H1 (cell line): Measurements from ENCODE around the gene OR2H1. TPM values are rescaled to one million over a fixed set of nuclear protein-coding genes. Genes with fewer than 3 reads are reported as not detected.

Experiments
- ASH2L ChIP-seq: fragments of 200-600, 300-600 bp; sonication (generic); IDR thresholded peaks from one replicate; pipeline ENCODE4 v1.7.1; 2017; ENCODE audit warnings: low read length
- BCL11A ChIP-seq, 2 experiments: IDR thresholded peaks; one replicate each; pipeline ENCODE4 v1.6.1; 2011; ENCODE audit warnings: low read depth in 2 of 2, low read length in 2 of 2, mild to moderate bottlenecking in 2 of 2
- MAFK ChIP-seq: IDR thresholded peaks from 2 replicates; pipeline ENCODE4 v1.6.1; 2012; ENCODE audit warnings: low read depth, mild to moderate bottlenecking, improper control_type of control experiment, low read length
- PHF8 ChIP-seq: fragments of 200-600 bp; sonication (generic); conservative IDR thresholded peaks from 2 replicates; pipeline ENCODE4 v1.7.1; 2012; ENCODE audit warnings: low read depth, mild to moderate bottlenecking, inconsistent platforms, low read length, moderate library complexity
- polyA plus RNA-seq, 7 experiments: library from polyadenylated mRNA; depleted of rRNA in 3 of 7; stranded (reverse) in 5 of 7; unstranded in 2 of 7; fragments of >200 nt in 5 of 7; fragments of 200-250 nt in 2 of 7; gene quantifications; 1 replicate in 5 of 7; 2 replicates in 1 of 7; 4 replicates in 1 of 7; pipeline versions ENCODE4 v1.2.1 to v1.2.3, GENCODE V29; 2011 to 2013; ENCODE audit warnings: missing spikeins in 2 of 7, mixed read lengths in 2 of 7
- total RNA-seq: library from RNA; stranded (reverse); fragmentation: NEBNext Ultra II Directional; extraction: Animal tissue kit (Norgen Biotek cat#: 25700); gene quantifications from 2 replicates; pipeline ENCODE4 v1.2.1, GENCODE V29; 2021
- TF ChIP-seq, protein P1 (sequence below): IDR thresholded peaks from 2 replicates; pipeline ENCODE4 v1.6.1; 2012; ENCODE audit warnings: low read length, inconsistent platforms

The OR2H1 gene
- total and polyA plus RNA-seq, 2 of the 8 experiments (the other 6 are each of a cell fraction or from before 2014, with no cell fraction given): not detected

DNA sequence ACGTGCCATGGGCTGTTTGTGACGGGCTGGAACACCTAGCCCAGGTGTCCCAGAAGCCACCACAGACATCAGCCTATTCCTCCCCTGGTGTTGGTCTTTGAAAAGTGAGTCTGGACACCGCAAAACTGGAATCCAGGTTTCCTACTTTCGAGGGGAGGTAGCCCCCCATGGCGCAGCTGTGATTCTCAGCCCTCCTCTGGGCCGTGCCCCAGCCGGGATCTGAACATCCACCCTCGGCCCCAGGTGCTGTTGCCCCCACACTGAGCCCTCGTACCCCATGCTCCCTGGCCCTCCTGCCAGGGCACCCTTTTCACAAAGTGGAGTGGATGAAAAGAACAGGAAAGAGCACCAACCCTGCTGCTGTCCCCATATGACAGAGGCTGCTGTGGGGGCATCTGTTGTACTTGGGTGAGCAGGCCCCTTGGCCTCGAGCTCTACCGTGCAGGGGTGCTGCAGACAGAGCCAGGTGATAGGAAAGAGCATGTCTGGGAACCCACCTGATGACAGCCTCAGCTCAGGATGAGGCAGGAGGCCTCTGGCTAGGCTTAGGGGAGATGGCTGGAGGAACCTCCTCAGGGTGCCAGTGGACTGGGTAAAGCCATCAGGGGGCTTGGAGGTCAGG is 49.6 kb downstream of the OR2H1 start (continued):
- TF ChIP-seq PHF8 (no peak), ASH2L (no peak), MAFK (no peak), BCL11A (IDR thresholded peaks at IDR 0.05; ENCODE audit: low read depth in 2 of 2, low read length in 2 of 2) (no peak)
- TF ChIP-seq, protein P1, sequence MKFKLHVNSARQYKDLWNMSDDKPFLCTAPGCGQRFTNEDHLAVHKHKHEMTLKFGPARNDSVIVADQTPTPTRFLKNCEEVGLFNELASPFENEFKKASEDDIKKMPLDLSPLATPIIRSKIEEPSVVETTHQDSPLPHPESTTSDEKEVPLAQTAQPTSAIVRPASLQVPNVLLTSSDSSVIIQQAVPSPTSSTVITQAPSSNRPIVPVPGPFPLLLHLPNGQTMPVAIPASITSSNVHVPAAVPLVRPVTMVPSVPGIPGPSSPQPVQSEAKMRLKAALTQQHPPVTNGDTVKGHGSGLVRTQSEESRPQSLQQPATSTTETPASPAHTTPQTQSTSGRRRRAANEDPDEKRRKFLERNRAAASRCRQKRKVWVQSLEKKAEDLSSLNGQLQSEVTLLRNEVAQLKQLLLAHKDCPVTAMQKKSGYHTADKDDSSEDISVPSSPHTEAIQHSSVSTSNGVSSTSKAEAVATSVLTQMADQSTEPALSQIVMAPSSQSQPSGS: no peak
